Tibial nerve (tissue), 4 donors: ENCODE results near the gene TMEM225B.

ENCODE experiments used
- CTCF ChIP-seq, 5 experiments: fragments of 200-600 bp in 3 of 5; fragments of 450-650 bp in 2 of 5; sonication (generic) in 3 of 5; IDR thresholded peaks; one replicate each; pipeline ENCODE4 v1.5.1; 2016 to 2019; ENCODE audit warnings: antibody characterized with exemption in 5 of 5, mild to moderate bottlenecking in 3 of 5, moderate library complexity in 2 of 5
- EP300 ChIP-seq, 2 donors: sonication (generic); formaldehyde crosslinking; IDR thresholded peaks; one replicate each; pipeline ENCODE4 v1.6.1; 2017; ENCODE audit warnings: antibody characterized with exemption in 2 of 2, mild to moderate bottlenecking in 1 of 2

- no peak for TF ChIP-seq CTCF (IDR thresholded peaks at IDR 0.05)
- TF ChIP-seq EP300 (IDR thresholded peaks at IDR 0.05), result no peak
Measured at GRCh38 chr7:99643464-99643863, 45.4 kb downstream of the TMEM225B start.
